ENCODE measurements around the gene LAMA2. TPM values are rescaled to one million over a fixed set of nuclear protein-coding genes. Genes with fewer than 3 reads are reported as not detected.

The LAMA2 gene
- total and polyA plus RNA-seq, 2 donors (not counting 1 experiment from before 2014, with no cell fraction given), result 19.5 to 67.5 TPM

GRCh38 chr6:128952902-128953301 lies 70.0 kb downstream of the LAMA2 start:
- H3K9ac ChIP-seq (ENCODE audit: insufficient read depth, low read length), result no peak overlapping the region
- H3K79me2 ChIP-seq (ENCODE audit: control insufficient read depth, insufficient read depth, low read length), result no peaks in the 10 kb centered on the region
- no peak overlapping the region for H3K27ac ChIP-seq (ENCODE audit: insufficient read depth, low read length)
- H3K4me2 ChIP-seq (ENCODE audit: extremely low read depth, insufficient read depth, low read length), result no peak overlapping the region
- H4K20me1 ChIP-seq (ENCODE audit: control insufficient read depth, extremely low read depth, insufficient read depth, low read length), result no peaks in the 10 kb centered on the region
- H3K27me3 ChIP-seq (ENCODE audit: control insufficient read depth, insufficient read depth, low read length), result no peaks in the 10 kb centered on the region
- no peaks in the 10 kb centered on the region for H3K9me3 ChIP-seq (ENCODE audit: control insufficient read depth, insufficient read depth, low read depth, low read length)
- no peak overlapping the region for H3K4me3 ChIP-seq (replicated peaks in 1 of 4; ENCODE audit: control extremely low read depth in 1 of 4, insufficient read depth in 1 of 4, low read depth in 3 of 4, low read length in 4 of 4)
- no peaks in the 10 kb centered on the region for H3K4me1 ChIP-seq (ENCODE audit: control insufficient read depth, extremely low read depth, insufficient read depth, low read length)
- H2AFZ ChIP-seq (ENCODE audit: low read length), result no peak overlapping the region
- DNase-seq (ENCODE audit: low read depth in 2 of 2), result no peak
- no peak for TF ChIP-seq EZH2 (IDR thresholded peaks at IDR 0.05; ENCODE audit: low read length, missing control alignments)
- TF ChIP-seq, protein P1, sequence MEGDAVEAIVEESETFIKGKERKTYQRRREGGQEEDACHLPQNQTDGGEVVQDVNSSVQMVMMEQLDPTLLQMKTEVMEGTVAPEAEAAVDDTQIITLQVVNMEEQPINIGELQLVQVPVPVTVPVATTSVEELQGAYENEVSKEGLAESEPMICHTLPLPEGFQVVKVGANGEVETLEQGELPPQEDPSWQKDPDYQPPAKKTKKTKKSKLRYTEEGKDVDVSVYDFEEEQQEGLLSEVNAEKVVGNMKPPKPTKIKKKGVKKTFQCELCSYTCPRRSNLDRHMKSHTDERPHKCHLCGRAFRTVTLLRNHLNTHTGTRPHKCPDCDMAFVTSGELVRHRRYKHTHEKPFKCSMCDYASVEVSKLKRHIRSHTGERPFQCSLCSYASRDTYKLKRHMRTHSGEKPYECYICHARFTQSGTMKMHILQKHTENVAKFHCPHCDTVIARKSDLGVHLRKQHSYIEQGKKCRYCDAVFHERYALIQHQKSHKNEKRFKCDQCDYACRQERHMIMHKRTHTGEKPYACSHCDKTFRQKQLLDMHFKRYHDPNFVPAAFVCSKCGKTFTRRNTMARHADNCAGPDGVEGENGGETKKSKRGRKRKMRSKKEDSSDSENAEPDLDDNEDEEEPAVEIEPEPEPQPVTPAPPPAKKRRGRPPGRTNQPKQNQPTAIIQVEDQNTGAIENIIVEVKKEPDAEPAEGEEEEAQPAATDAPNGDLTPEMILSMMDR (conservative IDR thresholded peaks at IDR 0.05 in 1 of 2, IDR thresholded peaks at IDR 0.05 in 1 of 2; ENCODE audit: low read depth in 1 of 2, low read length in 2 of 2), result no peak
- H3K36me3 ChIP-seq (ENCODE audit: control insufficient read depth, insufficient read depth, low read length), result no peaks in the 10 kb centered on the region

GRCh38 chr6:128954308-128955043 lies 71.5 kb downstream of the LAMA2 start:
- Histone ChIP-seq H2AFZ (ENCODE audit: low read length) (no peak overlapping the region), H4K20me1 (ENCODE audit: control insufficient read depth, extremely low read depth, insufficient read depth, low read length) (no peaks in the 10 kb centered on the region), H3K4me3 (replicated peaks in 1 of 4; ENCODE audit: control extremely low read depth in 1 of 4, insufficient read depth in 1 of 4, low read depth in 3 of 4, low read length in 4 of 4) (no peak overlapping the region), H3K79me2 (ENCODE audit: control insufficient read depth, insufficient read depth, low read length) (no peaks in the 10 kb centered on the region), H3K4me2 (ENCODE audit: extremely low read depth, insufficient read depth, low read length) (no peak overlapping the region), H3K9ac (ENCODE audit: insufficient read depth, low read length) (no peak overlapping the region), H3K27ac (ENCODE audit: insufficient read depth, low read length) (no peak overlapping the region), H3K27me3 (ENCODE audit: control insufficient read depth, insufficient read depth, low read length) (no peaks in the 10 kb centered on the region), H3K36me3 (ENCODE audit: control insufficient read depth, insufficient read depth, low read length) (no peaks in the 10 kb centered on the region), H3K9me3 (ENCODE audit: control insufficient read depth, insufficient read depth, low read depth, low read length) (no peaks in the 10 kb centered on the region), H3K4me1 (ENCODE audit: control insufficient read depth, extremely low read depth, insufficient read depth, low read length) (no peaks in the 10 kb centered on the region)
- DNase-seq (ENCODE audit: low read depth in 2 of 2), result no peak
- TF ChIP-seq, protein P1 (conservative IDR thresholded peaks at IDR 0.05 in 1 of 2, IDR thresholded peaks at IDR 0.05 in 1 of 2; ENCODE audit: low read depth in 1 of 2, low read length in 2 of 2), result no peak
- no peak for TF ChIP-seq EZH2 (IDR thresholded peaks at IDR 0.05; ENCODE audit: low read length, missing control alignments)

DNA sequence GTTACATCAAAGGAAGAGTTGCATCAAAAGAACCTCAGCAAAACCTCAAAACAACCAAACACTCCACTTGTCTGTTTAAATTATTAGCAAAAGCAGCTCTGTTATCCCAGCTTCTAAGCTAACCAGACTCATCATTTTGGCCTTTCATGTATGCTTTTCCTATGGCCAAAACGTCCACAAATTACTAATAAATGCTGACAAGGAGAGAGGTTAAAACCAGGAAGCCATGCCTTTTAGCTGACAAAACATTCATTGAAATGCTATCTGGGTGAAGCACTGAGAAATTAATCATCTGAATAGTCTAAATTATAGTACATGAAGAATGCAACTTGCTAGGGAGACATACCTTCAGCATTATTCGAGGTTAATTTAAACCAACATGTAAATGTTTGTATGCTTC lies 80.6 kb downstream of the LAMA2 start:
- no peak overlapping the region for H3K4me2 ChIP-seq (ENCODE audit: extremely low read depth, insufficient read depth, low read length)
- H3K36me3 ChIP-seq (ENCODE audit: control insufficient read depth, insufficient read depth, low read length), result no peaks in the 10 kb centered on the region
- H3K79me2 ChIP-seq (ENCODE audit: control insufficient read depth, insufficient read depth, low read length), result no peaks in the 10 kb centered on the region
- no peak overlapping the region for H2AFZ ChIP-seq (ENCODE audit: low read length)
- H3K27ac ChIP-seq (ENCODE audit: insufficient read depth, low read length), result no peak overlapping the region
- no peaks in the 10 kb centered on the region for H4K20me1 ChIP-seq (ENCODE audit: control insufficient read depth, extremely low read depth, insufficient read depth, low read length)
- H3K9ac ChIP-seq (ENCODE audit: insufficient read depth, low read length), result no peak overlapping the region
- DNase-seq (ENCODE audit: low read depth in 2 of 2), result peak in 1 of 2 donors; percentile 57
- TF ChIP-seq, protein P1 (conservative IDR thresholded peaks at IDR 0.05 in 1 of 2, IDR thresholded peaks at IDR 0.05 in 1 of 2; ENCODE audit: low read depth in 1 of 2, low read length in 2 of 2), result no peak
- TF ChIP-seq EZH2 (IDR thresholded peaks at IDR 0.05; ENCODE audit: low read length, missing control alignments), result no peak
- H3K4me1 ChIP-seq (ENCODE audit: control insufficient read depth, extremely low read depth, insufficient read depth, low read length), result peaks cover 2% of the 10 kb centered on the region
- no peaks in the 10 kb centered on the region for H3K9me3 ChIP-seq (ENCODE audit: control insufficient read depth, insufficient read depth, low read depth, low read length)
- no peak overlapping the region for H3K4me3 ChIP-seq (replicated peaks in 1 of 4; ENCODE audit: control extremely low read depth in 1 of 4, insufficient read depth in 1 of 4, low read depth in 3 of 4, low read length in 4 of 4)
- H3K27me3 ChIP-seq (ENCODE audit: control insufficient read depth, insufficient read depth, low read length), result no peaks in the 10 kb centered on the region

Data from fibroblast of lung (primary cell).